Measurements from ENCODE around the gene BRMS1L. TPM values are rescaled to one million over a fixed set of nuclear protein-coding genes. Genes with fewer than 3 reads are reported as not detected.

BRMS1L gene
- polyA plus RNA-seq, 1 of the 3 experiments (the other 2 are of a cell fraction), result 7.1 TPM

DNA sequence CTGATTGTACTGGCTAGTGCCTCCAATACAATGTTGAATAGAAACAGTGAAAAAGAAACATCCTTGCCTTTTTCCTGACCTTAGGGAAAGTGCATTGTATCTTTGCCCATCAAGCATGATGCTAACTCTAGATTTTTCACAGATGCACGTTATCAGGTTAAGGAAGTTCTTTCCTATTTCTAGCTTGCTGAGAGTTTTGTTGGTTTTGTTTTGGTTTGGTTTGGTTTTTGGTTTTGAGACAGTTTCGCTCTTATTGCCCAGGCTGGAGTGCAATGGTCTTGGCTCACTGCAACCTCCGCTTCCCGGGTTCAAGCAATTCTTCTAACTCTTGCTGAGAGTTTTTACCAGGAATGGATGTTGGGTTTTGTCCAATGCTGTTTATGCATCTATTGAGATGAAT lies 89.0 kb downstream of the BRMS1L start:
- TF ChIP-seq RFX5 (IDR thresholded peaks at IDR 0.05; ENCODE audit: low read length) (no peak), POLR2AphosphoS5 (IDR thresholded peaks at IDR 0.05; ENCODE audit: low read depth, low read length) (no peak), NRF1 (IDR thresholded peaks at IDR 0.05; ENCODE audit: low read depth, low read length) (no peak), FOSL2 (IDR thresholded peaks at IDR 0.05; ENCODE audit: borderline replicate concordance, low read depth) (no peak), TCF12 (IDR thresholded peaks at IDR 0.05) (no peak), JUND (IDR thresholded peaks at IDR 0.05) (no peak), MXI1 (IDR thresholded peaks at IDR 0.05; ENCODE audit: low read depth, low read length) (no peak)
- TF ChIP-seq, protein P1, sequence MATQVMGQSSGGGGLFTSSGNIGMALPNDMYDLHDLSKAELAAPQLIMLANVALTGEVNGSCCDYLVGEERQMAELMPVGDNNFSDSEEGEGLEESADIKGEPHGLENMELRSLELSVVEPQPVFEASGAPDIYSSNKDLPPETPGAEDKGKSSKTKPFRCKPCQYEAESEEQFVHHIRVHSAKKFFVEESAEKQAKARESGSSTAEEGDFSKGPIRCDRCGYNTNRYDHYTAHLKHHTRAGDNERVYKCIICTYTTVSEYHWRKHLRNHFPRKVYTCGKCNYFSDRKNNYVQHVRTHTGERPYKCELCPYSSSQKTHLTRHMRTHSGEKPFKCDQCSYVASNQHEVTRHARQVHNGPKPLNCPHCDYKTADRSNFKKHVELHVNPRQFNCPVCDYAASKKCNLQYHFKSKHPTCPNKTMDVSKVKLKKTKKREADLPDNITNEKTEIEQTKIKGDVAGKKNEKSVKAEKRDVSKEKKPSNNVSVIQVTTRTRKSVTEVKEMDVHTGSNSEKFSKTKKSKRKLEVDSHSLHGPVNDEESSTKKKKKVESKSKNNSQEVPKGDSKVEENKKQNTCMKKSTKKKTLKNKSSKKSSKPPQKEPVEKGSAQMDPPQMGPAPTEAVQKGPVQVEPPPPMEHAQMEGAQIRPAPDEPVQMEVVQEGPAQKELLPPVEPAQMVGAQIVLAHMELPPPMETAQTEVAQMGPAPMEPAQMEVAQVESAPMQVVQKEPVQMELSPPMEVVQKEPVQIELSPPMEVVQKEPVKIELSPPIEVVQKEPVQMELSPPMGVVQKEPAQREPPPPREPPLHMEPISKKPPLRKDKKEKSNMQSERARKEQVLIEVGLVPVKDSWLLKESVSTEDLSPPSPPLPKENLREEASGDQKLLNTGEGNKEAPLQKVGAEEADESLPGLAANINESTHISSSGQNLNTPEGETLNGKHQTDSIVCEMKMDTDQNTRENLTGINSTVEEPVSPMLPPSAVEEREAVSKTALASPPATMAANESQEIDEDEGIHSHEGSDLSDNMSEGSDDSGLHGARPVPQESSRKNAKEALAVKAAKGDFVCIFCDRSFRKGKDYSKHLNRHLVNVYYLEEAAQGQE (IDR thresholded peaks at IDR 0.05; ENCODE audit: low read depth, low read length), result no peak
- TF ChIP-seq, protein P2, sequence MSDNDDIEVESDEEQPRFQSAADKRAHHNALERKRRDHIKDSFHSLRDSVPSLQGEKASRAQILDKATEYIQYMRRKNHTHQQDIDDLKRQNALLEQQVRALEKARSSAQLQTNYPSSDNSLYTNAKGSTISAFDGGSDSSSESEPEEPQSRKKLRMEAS (IDR thresholded peaks at IDR 0.05; ENCODE audit: low read depth), result no peak
- TF ChIP-seq, protein P3, sequence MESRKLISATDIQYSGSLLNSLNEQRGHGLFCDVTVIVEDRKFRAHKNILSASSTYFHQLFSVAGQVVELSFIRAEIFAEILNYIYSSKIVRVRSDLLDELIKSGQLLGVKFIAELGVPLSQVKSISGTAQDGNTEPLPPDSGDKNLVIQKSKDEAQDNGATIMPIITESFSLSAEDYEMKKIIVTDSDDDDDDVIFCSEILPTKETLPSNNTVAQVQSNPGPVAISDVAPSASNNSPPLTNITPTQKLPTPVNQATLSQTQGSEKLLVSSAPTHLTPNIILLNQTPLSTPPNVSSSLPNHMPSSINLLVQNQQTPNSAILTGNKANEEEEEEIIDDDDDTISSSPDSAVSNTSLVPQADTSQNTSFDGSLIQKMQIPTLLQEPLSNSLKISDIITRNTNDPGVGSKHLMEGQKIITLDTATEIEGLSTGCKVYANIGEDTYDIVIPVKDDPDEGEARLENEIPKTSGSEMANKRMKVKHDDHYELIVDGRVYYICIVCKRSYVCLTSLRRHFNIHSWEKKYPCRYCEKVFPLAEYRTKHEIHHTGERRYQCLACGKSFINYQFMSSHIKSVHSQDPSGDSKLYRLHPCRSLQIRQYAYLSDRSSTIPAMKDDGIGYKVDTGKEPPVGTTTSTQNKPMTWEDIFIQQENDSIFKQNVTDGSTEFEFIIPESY (IDR thresholded peaks at IDR 0.05; ENCODE audit: borderline replicate concordance, low read depth), result no peak
- H3K4me3 ChIP-seq (ENCODE audit: low read depth in 2 of 2, low read length in 1 of 2), result no peak overlapping the region
- H3K4me2 ChIP-seq, result no peak overlapping the region
- H3K9ac ChIP-seq, result no peak overlapping the region
- WGBS (ENCODE audit: low lambda C conversion rate), result 36% methylated on average over 4 of the region's 4 CpGs
- no peaks in the 10 kb centered on the region for H3K4me1 ChIP-seq (ENCODE audit: control insufficient read depth in 1 of 2, insufficient read depth in 2 of 2, low read depth in 1 of 2, low read length in 1 of 2)
- no peak overlapping the region for H3K27ac ChIP-seq (ENCODE audit: low read depth in 2 of 2, low read length in 1 of 2)
- H3K9me3 ChIP-seq, result no peaks in the 10 kb centered on the region
- DNase-seq, result no peak
- H2AFZ ChIP-seq (ENCODE audit: low read depth), result no peak overlapping the region
- no peaks in the 10 kb centered on the region for H3K27me3 ChIP-seq (ENCODE audit: insufficient read depth)
- no peaks in the 10 kb centered on the region for H3K9me2 ChIP-seq
- CTCF ChIA-PET, result interaction anchor here (1.0 to 1.1 kb wide), 2 partner anchors 92 to 154 kb away, joined by 3 read pairs; no protein-coding TSS in a partner anchor
- H3K79me2 ChIP-seq (ENCODE audit: insufficient read depth), result no peaks in the 10 kb centered on the region
- H3F3A ChIP-seq (replicated peaks; ENCODE audit: insufficient read depth), result no peaks in the 10 kb centered on the region
- no peaks in the 10 kb centered on the region for H3K36me3 ChIP-seq (replicated peaks in 1 of 2; ENCODE audit: control insufficient read depth in 1 of 2, insufficient read depth in 2 of 2, low read length in 1 of 2)
- POLR2A ChIA-PET, result no interaction called here
- no peaks in the 10 kb centered on the region for H4K20me1 ChIP-seq (ENCODE audit: insufficient read depth)

DNA sequence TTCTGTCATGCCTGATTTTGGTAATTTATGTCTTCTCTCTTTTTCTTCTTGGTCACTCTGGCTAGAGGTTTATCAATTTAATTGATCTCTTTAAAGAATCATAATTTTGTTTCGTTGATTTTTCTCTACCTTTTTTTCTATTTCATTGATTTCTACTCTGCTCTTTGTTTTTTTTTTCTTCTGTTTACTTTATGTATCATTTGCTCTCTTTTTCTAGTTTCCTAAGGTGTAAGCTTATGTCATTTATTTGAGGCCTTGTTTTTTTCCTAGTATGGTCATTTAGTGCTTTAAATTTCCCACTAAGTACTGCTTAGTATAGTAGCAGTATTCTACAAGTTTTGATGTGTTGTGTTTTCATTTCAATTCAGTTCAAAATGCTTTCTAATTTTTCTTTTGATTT lies 89.6 kb downstream of the BRMS1L start:
- DNase-seq, result no peak
- CTCF ChIA-PET, result interaction anchor here (1.0 to 1.1 kb wide), 2 partner anchors 93 to 153 kb away, joined by 3 read pairs; no protein-coding TSS in a partner anchor
- WGBS (ENCODE audit: low lambda C conversion rate), result 6% methylated on average over 1 of the region's 1 CpG

More for the DNA sequence above, 89.6 kb downstream of the BRMS1L start:
- no peaks in the 10 kb centered on the region for H3F3A ChIP-seq (replicated peaks; ENCODE audit: insufficient read depth)
- H3K4me2 ChIP-seq, result no peak overlapping the region
- no peaks in the 10 kb centered on the region for H3K9me2 ChIP-seq
- no peak overlapping the region for H3K27ac ChIP-seq (ENCODE audit: low read depth in 2 of 2, low read length in 1 of 2)
- no peaks in the 10 kb centered on the region for H3K4me1 ChIP-seq (ENCODE audit: control insufficient read depth in 1 of 2, insufficient read depth in 2 of 2, low read depth in 1 of 2, low read length in 1 of 2)
- H3K27me3 ChIP-seq (ENCODE audit: insufficient read depth), result no peaks in the 10 kb centered on the region
- H3K9me3 ChIP-seq, result no peaks in the 10 kb centered on the region
- H3K36me3 ChIP-seq (replicated peaks in 1 of 2; ENCODE audit: control insufficient read depth in 1 of 2, insufficient read depth in 2 of 2, low read length in 1 of 2), result no peaks in the 10 kb centered on the region
- no peaks in the 10 kb centered on the region for H4K20me1 ChIP-seq (ENCODE audit: insufficient read depth)
- POLR2A ChIA-PET, result no interaction called here
- no peak for TF ChIP-seq TEAD4 (IDR thresholded peaks at IDR 0.05; ENCODE audit: borderline replicate concordance, insufficient read depth)
- no peak for TF ChIP-seq ELF1 (IDR thresholded peaks at IDR 0.05)
- TF ChIP-seq RFX5 (IDR thresholded peaks at IDR 0.05; ENCODE audit: low read length), result no peak
- no peak for TF ChIP-seq YY1 (IDR thresholded peaks at IDR 0.05; ENCODE audit: low read depth)
- no peak for TF ChIP-seq TAF1 (IDR thresholded peaks at IDR 0.05; ENCODE audit: borderline replicate concordance, low read depth, low read length)
- no peak for TF ChIP-seq GATA2 (CRISPR knock-in tag; IDR thresholded peaks at IDR 0.05)
- no peak for TF ChIP-seq EP300 (IDR thresholded peaks at IDR 0.05; ENCODE audit: borderline replicate concordance in 1 of 2, low read depth in 1 of 2, low read length in 1 of 2)
- no peak for TF ChIP-seq RCOR1 (IDR thresholded peaks at IDR 0.05; ENCODE audit: low read length)
- no peak for TF ChIP-seq FOSL2 (IDR thresholded peaks at IDR 0.05; ENCODE audit: borderline replicate concordance, low read depth)
- TF ChIP-seq EZH2phosphoT487 (IDR thresholded peaks at IDR 0.05; ENCODE audit: borderline replicate concordance, low read depth), result no peak
- no peak for TF ChIP-seq JUND (IDR thresholded peaks at IDR 0.05)
- TF ChIP-seq TCF12 (IDR thresholded peaks at IDR 0.05), result no peak
- no peak for TF ChIP-seq MEF2A (IDR thresholded peaks at IDR 0.05; ENCODE audit: borderline replicate concordance, low read depth)
- H2AFZ ChIP-seq (ENCODE audit: low read depth), result no peak overlapping the region
- H3K79me2 ChIP-seq (ENCODE audit: insufficient read depth), result no peaks in the 10 kb centered on the region
- no peak overlapping the region; the same call in 1 of the 2 replicates for H3K9ac ChIP-seq
- no peak overlapping the region for H3K4me3 ChIP-seq (ENCODE audit: low read depth in 2 of 2, low read length in 1 of 2)

All from SK-N-SH (cell line).